Measurements from ENCODE around the gene PCID2.

Gene PCID2

DNA sequence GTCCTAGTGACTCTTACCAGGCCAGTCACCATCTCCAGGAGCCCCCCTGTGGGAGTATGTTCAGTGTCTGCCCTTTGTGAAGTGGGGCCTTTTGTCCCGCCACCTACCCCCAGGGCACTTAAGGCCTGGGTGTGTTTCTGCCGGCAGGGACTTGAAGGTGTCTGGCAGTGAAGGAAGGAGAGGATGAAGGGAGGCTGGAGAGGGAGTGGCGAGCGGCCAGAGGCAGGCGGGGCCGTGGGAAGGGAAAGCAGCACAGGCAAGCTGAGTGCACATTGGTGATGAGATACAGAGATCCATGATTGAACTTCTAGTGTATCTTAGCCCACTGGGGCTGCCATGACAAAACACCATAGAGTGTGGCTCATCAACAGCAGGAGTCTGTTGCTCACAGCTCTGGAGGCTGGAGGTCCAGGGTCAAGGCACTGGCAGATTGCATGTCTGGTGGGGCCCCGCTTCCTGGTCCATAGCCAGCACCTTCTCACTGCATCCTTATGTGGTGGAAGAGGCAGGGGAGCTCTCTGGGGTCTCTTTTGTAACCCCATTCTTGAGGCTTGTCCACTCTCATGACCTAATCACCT lies 18.5 kb upstream of the PCID2 start:
- TF ChIP-seq ZFX (IDR thresholded peaks at IDR 0.05): no peak
- TF ChIP-seq, protein P1, sequence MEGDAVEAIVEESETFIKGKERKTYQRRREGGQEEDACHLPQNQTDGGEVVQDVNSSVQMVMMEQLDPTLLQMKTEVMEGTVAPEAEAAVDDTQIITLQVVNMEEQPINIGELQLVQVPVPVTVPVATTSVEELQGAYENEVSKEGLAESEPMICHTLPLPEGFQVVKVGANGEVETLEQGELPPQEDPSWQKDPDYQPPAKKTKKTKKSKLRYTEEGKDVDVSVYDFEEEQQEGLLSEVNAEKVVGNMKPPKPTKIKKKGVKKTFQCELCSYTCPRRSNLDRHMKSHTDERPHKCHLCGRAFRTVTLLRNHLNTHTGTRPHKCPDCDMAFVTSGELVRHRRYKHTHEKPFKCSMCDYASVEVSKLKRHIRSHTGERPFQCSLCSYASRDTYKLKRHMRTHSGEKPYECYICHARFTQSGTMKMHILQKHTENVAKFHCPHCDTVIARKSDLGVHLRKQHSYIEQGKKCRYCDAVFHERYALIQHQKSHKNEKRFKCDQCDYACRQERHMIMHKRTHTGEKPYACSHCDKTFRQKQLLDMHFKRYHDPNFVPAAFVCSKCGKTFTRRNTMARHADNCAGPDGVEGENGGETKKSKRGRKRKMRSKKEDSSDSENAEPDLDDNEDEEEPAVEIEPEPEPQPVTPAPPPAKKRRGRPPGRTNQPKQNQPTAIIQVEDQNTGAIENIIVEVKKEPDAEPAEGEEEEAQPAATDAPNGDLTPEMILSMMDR (conservative IDR thresholded peaks at IDR 0.05): no peak
- no peak overlapping the region for H3K27ac ChIP-seq

DNA sequence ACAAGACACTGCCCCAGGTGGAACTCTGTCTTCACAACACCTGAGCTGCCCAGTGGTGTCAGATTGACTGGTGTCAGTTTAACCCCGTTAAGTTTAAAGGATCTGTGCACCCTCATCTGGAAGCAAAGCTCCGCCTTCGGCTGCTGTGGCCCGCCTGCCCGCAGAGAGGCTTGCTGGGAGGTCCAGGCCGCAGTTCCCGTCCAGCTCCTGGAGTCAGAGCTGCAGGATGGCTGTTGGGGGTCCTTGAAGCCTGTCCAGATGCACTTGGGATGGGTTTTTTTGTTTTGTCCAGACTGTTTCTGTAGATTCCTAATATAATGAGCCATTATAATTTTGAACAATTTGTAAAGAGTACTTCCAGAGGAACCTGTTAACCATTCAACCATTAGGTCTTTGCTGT lies 17.0 kb upstream of the PCID2 start:
- no peak overlapping the region for H3K27ac ChIP-seq

DNA sequence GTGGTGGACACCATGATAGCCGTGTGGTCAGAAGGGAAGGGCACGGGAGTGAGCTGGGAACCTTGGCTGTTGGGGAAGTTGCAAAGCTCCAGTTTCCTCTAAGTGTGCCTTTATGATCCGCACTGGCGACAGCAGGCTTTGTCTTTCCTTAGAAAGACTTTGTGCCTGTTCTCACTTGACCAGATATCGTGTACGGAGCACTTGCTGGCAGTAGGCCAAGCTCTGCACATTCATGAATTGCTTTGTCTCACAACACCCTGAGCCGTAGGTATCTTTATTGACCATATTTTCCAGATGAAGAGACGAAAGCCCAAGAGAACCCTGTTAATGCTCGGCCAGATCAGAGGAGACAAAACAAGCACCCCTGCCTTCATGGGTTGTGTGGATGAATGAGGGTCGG lies 16.0 kb upstream of the PCID2 start:
- no peak for TF ChIP-seq ZFX (IDR thresholded peaks at IDR 0.05)
- TF ChIP-seq, protein P1 (conservative IDR thresholded peaks at IDR 0.05): no peak
- no peak overlapping the region for H3K27ac ChIP-seq

More for the DNA sequence above, 17.0 kb upstream of the PCID2 start:
- no peak for TF ChIP-seq ZFX (IDR thresholded peaks at IDR 0.05)
- TF ChIP-seq, protein P1 (conservative IDR thresholded peaks at IDR 0.05): no peak

DNA sequence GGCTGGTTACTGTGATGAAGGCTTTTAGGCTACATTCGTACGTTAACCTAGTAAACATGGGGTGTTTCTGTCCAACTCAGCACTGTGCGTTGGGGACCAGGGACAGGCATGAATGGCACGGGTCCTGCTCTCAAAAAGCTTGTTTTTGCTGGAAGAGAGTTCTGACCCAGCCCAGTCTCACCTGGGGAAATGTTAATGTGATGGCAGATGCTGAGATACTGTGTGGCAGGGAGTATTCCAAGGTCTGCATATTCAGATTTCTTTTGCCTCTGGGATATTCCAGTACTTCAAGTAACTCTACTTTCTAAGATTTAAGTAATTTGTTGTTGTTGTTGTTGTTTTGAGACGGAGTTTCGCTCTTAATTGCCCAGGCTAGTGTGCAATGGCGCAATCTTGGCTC lies 14.6 kb upstream of the PCID2 start:
- H3K27ac ChIP-seq: no peak overlapping the region
- TF ChIP-seq, protein P1 (conservative IDR thresholded peaks at IDR 0.05): no peak
- TF ChIP-seq ZFX (IDR thresholded peaks at IDR 0.05): no peak

DNA sequence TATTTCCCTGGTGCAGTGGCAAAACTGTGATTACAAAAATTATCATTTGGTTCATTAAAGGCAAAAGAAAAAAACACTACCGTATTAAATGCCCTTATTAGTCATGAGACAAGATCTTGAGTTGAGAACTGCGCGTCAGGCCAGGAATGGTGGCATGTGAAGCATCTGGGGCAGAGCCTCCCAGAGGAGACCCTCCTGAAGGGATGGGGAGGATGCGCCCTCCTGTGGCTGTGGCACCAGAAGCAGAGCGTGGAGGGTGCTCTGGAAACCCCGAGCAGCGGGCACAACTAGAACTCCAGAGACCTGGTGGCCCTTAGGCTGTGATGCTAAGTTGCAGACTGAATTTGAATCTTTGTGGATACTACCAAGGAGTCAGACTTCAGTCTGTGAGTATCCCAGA lies 12.4 kb upstream of the PCID2 start:
- no peak overlapping the region for H3K27ac ChIP-seq

DNA sequence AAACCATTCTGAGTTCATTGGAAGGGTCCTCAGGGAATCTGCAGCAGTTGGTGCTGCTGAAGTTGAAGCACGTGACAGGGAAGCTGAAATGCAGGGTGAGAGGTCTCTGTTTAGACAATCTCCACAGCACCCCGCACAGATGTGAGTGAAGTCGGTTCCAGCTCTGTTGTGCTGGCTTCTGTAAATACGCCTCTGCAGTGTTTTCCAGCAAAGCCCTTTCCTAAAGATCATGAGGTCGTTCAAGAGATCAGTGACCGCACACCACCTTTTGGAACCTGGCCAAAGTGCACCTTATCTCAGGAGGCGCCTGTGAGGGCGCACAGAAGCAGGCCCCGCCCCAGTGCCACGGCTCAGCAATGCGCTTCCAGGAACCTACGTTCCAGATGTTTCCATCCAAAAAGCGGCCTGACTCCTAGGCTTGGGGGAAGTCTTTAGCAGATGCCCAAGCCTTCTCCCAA lies 11.7 kb upstream of the PCID2 start:
- no peak overlapping the region for H3K27ac ChIP-seq
- TF ChIP-seq, protein P1 (conservative IDR thresholded peaks at IDR 0.05): no peak
- no peak for TF ChIP-seq ZFX (IDR thresholded peaks at IDR 0.05)

More for the DNA sequence above, 12.4 kb upstream of the PCID2 start:
- TF ChIP-seq, protein P1 (conservative IDR thresholded peaks at IDR 0.05): no peak
- TF ChIP-seq ZFX (IDR thresholded peaks at IDR 0.05): no peak

DNA sequence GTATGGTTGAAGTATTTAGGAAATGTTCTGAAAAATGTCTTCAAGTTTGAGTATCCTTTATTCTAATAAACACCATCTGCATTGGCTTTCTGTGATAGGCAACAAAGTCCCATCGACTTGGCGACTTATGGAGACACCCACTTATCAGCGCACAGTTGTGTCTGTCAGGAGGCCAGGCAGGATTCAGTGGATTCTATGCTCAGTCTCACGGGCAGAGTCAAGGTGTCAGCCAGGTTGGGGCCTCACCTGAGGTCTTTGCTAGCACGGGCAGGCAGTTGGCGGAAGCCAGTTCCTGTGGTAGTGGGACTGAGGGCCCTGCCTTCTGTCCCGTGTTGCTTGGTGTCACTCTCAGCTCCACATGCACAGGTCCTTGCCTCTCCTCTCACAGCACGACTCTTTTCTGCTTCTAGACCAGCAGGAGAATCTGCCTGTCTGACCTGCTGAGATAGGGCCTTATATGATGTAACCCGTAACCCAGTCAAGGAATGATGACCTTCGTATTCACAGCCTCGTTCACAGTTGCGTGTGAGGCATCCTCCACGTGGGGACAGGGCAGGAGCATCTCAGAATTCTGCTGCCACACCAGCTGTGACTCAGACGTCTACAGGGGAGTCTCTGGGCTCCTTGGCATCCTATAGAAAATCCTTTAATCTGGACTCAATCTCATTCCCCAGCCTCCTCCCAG lies 10.9 kb upstream of the PCID2 start:
- H3K27ac ChIP-seq: no peak overlapping the region
- TF ChIP-seq, protein P1 (conservative IDR thresholded peaks at IDR 0.05): no peak
- TF ChIP-seq ZFX (IDR thresholded peaks at IDR 0.05): no peak
